ENCODE results near the gene PCDHB13.

PCDHB13 gene

GRCh38 chr5:141261238-141261546 lies 47.5 kb downstream of the PCDHB13 start:
- H3K23ac ChIP-seq (ENCODE audit: low read depth, low read length, poor library complexity), result no peak overlapping the region
- no peak for DNase-seq (ENCODE audit: low spot score)
- H3K79me1 ChIP-seq (ENCODE audit: low read depth, low read length), result peaks cover 2% of the 10 kb centered on the region
- H3K27ac ChIP-seq (replicated peaks; ENCODE audit: low read length), result no peak overlapping the region
- H3K14ac ChIP-seq (ENCODE audit: low read length), result no peak overlapping the region
- H4K8ac ChIP-seq (ENCODE audit: low read depth, low read length), result no peak overlapping the region
- no peak overlapping the region for H4K91ac ChIP-seq (ENCODE audit: low read depth, low read length, poor library complexity)
- H2BK5ac ChIP-seq (ENCODE audit: low read length), result no peak overlapping the region
- H2BK120ac ChIP-seq (ENCODE audit: low read depth, low read length), result no peak overlapping the region
- no peak overlapping the region for H2AFZ ChIP-seq (ENCODE audit: low read length)
- H2BK15ac ChIP-seq (ENCODE audit: low read length), result no peak overlapping the region
- no peak overlapping the region for H3K18ac ChIP-seq (ENCODE audit: low read length)
- peaks cover 0 to under 1% of the 10 kb centered on the region in 2 donors for H3K36me3 ChIP-seq (replicated peaks in 1 of 2; ENCODE audit: control insufficient read depth in 2 of 2, insufficient read depth in 2 of 2, low read length in 2 of 2)
- H3K4me3 ChIP-seq (ENCODE audit: low read length in 2 of 2), result no peak overlapping the region
- H3K9ac ChIP-seq (ENCODE audit: low read depth, low read length, poor library complexity), result no peak overlapping the region
- no peaks in the 10 kb centered on the region for H3K4me1 ChIP-seq (ENCODE audit: control insufficient read depth in 2 of 2, insufficient read depth in 1 of 2, low read depth in 1 of 2, low read length in 2 of 2)
- peaks cover 21 to 65% of the 10 kb centered on the region in 2 donors for H3K9me3 ChIP-seq (replicated peaks in 1 of 2; ENCODE audit: control insufficient read depth in 2 of 2, insufficient read depth in 1 of 2, low read depth in 1 of 2, low read length in 2 of 2)
- H3K4me2 ChIP-seq (ENCODE audit: insufficient read depth, low read length, poor library complexity, severe bottlenecking), result no peak overlapping the region
- H2BK12ac ChIP-seq (ENCODE audit: low read length), result no peak overlapping the region
- H2AK5ac ChIP-seq (ENCODE audit: low read depth, low read length), result no peak overlapping the region
- no peaks in the 10 kb centered on the region for H3K27me3 ChIP-seq (ENCODE audit: control insufficient read depth in 3 of 3, insufficient read depth in 3 of 3, low read depth in 1 of 3, low read length in 3 of 3)
- no peak overlapping the region for H3K4ac ChIP-seq (ENCODE audit: low read length)
- no CpG with 5 or more reads among the region's 1 CpG for WGBS, 2 donors (ENCODE audit: extremely low coverage in 2 of 2, insufficient read length in 2 of 2, insufficient replicate concordance in 1 of 2)
